Endodermal cell (in vitro differentiated cells): ENCODE data around the gene MACC1. TPM values are rescaled to one million over a fixed set of nuclear protein-coding genes. Genes with fewer than 3 reads are reported as not detected.

Experiments
- DNase-seq: peaks from one replicate; pipeline ENCODE4 v3.0.0-alpha.2; 2017
- H3K27ac ChIP-seq: 2 replicates; pipeline ENCODE4 v1.5.1; 2013; ENCODE audit warnings: mild to moderate bottlenecking, low read depth, low read length, moderate library complexity
- H3K27me3 ChIP-seq: 2 replicates; pipeline ENCODE4 v1.6.1; 2013; ENCODE audit warnings: mild to moderate bottlenecking, low read length, moderate library complexity; ENCODE audit not compliant: insufficient read depth, control insufficient read depth, poor library complexity, severe bottlenecking
- H3K36me3 ChIP-seq: 2 replicates; pipeline ENCODE4 v1.7.0; 2013; ENCODE audit warnings: mild to moderate bottlenecking, low read length, moderate library complexity; ENCODE audit not compliant: control insufficient read depth, insufficient read depth
- H3K4me1 ChIP-seq: one replicate; pipeline ENCODE4 v1.7.0; 2013; ENCODE audit warnings: low read length; ENCODE audit not compliant: control insufficient read depth, insufficient read depth
- H3K4me3 ChIP-seq: 2 replicates; pipeline ENCODE4 v1.5.1; 2013; ENCODE audit warnings: mild to moderate bottlenecking, low read length, moderate library complexity
- H3K9ac ChIP-seq: 2 replicates; pipeline ENCODE4 v1.6.1; 2013; ENCODE audit warnings: mild to moderate bottlenecking, low read length, moderate library complexity; ENCODE audit not compliant: poor library complexity, severe bottlenecking; ENCODE audit errors: extremely low read depth
- H3K9me3 ChIP-seq: 2 replicates; pipeline ENCODE4 v1.6.1; 2013; ENCODE audit warnings: mild to moderate bottlenecking, low read length, moderate library complexity; ENCODE audit not compliant: control insufficient read depth
- H3K27ac Mint-ChIP-seq: 2 replicates; pipeline ENCODE4 v1.8.0; 2020; ENCODE audit warnings: mixed read lengths
- H3K27me3 Mint-ChIP-seq: 2 replicates; pipeline ENCODE4 v1.8.0; 2021; ENCODE audit warnings: mild to moderate bottlenecking, mixed read lengths; ENCODE audit not compliant: insufficient read depth
- H3K36me3 Mint-ChIP-seq: 2 replicates; pipeline ENCODE4 v1.8.0; 2020; ENCODE audit warnings: low read depth, mixed read lengths
- H3K4me1 Mint-ChIP-seq: 2 replicates; pipeline ENCODE4 v1.8.0; 2020; ENCODE audit warnings: mixed read lengths
- H3K4me3 Mint-ChIP-seq: 2 replicates; pipeline ENCODE4 v1.8.0; 2020; ENCODE audit warnings: mild to moderate bottlenecking, moderate library complexity, mixed read lengths
- H3K9me3 Mint-ChIP-seq: 2 replicates; pipeline ENCODE4 v1.8.0; 2020; ENCODE audit warnings: mild to moderate bottlenecking, mixed read lengths
- CTCF ChIP-seq: fragments of 200-600 bp; sonication (generic); conservative IDR thresholded peaks from 2 replicates; pipeline ENCODE4 v1.5.0; 2021; ENCODE audit warnings: antibody characterized with exemption, mild to moderate bottlenecking
- WGBS, 2 experiments: methylation state at CpG; one replicate each; pipeline versions ENCODE4 v1.1.5 to v1.1.7; 2013; ENCODE audit warnings: missing lambda C conversion rate in 2 of 2, mixed read lengths in 1 of 2; ENCODE audit not compliant: insufficient coverage in 1 of 2, insufficient read length in 1 of 2; 5-methylcytosine and 5-hydroxymethylcytosine counted together
- total RNA-seq, 2 donors: library from RNA; stranded (reverse); fragmentation: NEBNext Ultra II Directional in 1 of 2; extraction: Animal tissue kit (Norgen Biotek cat#: 25700) in 1 of 2; gene quantifications; 2 replicates in 1 of 2; 3 replicates in 1 of 2; pipeline ENCODE4 v1.2.1, GENCODE V29; 2021

The MACC1 gene
- total RNA-seq, 2 donors from 2014 or later = 1.4 to 2.0 TPM

- peaks cover 44% of the 10 kb centered on the region for H3K4me1 Mint-ChIP-seq
- H3K4me3 Mint-ChIP-seq = no peak overlapping the region
- no peaks in the 10 kb centered on the region for H3K9me3 Mint-ChIP-seq
- WGBS, 2 experiments = 83 to 95% methylated on average over 1 of the region's 1 CpG
- no peak overlapping the region for H3K27ac ChIP-seq
- no peak for TF ChIP-seq CTCF
- no peak overlapping the region for H3K27ac Mint-ChIP-seq
- no peaks in the 10 kb centered on the region for H3K27me3 Mint-ChIP-seq
- peaks cover 9% of the 10 kb centered on the region for H3K4me1 ChIP-seq
- no peak for DNase-seq
- H3K27me3 ChIP-seq = no peaks in the 10 kb centered on the region
- H3K36me3 Mint-ChIP-seq = no peaks in the 10 kb centered on the region
- no peaks in the 10 kb centered on the region for H3K9me3 ChIP-seq
- no peak overlapping the region for H3K9ac ChIP-seq
- H3K36me3 ChIP-seq = no peaks in the 10 kb centered on the region
- H3K4me3 ChIP-seq = no peak overlapping the region
Observed at GRCh38 chr7:20216406-20217036, 663 bp downstream of the MACC1 start.

- H3K27me3 Mint-ChIP-seq = no peaks in the 10 kb centered on the region
- peaks cover 1% of the 10 kb centered on the region for H3K9me3 ChIP-seq
- peaks cover 35% of the 10 kb centered on the region for H3K4me1 Mint-ChIP-seq
- H3K27me3 ChIP-seq = no peaks in the 10 kb centered on the region
- H3K36me3 Mint-ChIP-seq = no peaks in the 10 kb centered on the region
- no peak for TF ChIP-seq CTCF
- H3K4me1 ChIP-seq = peaks cover 3% of the 10 kb centered on the region
- DNase-seq = no peak
- no peaks in the 10 kb centered on the region for H3K36me3 ChIP-seq
- H3K27ac ChIP-seq = no peak overlapping the region
- H3K9ac ChIP-seq = no peak overlapping the region
- no peak overlapping the region for H3K4me3 ChIP-seq
- 97% methylated on average over 3 of the region's 3 CpGs; no CpG with 5 or more reads in 1 of the 2 experiments for WGBS, 2 experiments
- no peak overlapping the region for H3K4me3 Mint-ChIP-seq
- H3K27ac Mint-ChIP-seq = no peak overlapping the region
- peaks cover 7% of the 10 kb centered on the region for H3K9me3 Mint-ChIP-seq
Observed at GRCh38 chr7:20214921-20215669, 2.1 kb downstream of the MACC1 start.

GRCh38 chr7:20214132-20214531 lies 3.1 kb downstream of the MACC1 start:
- H3K9me3 Mint-ChIP-seq = peaks cover 16% of the 10 kb centered on the region
- H3K9ac ChIP-seq = no peak overlapping the region

More at GRCh38 chr7:20214132-20214531, 3.1 kb downstream of the MACC1 start:
- Mint-ChIP-seq H3K27me3 (no peaks in the 10 kb centered on the region), H3K27ac (no peak overlapping the region), H3K4me1 (peaks cover 26% of the 10 kb centered on the region), H3K36me3 (peaks cover 5% of the 10 kb centered on the region), H3K4me3 (no peak overlapping the region)
- H3K36me3 ChIP-seq = no peaks in the 10 kb centered on the region
- peaks cover 2% of the 10 kb centered on the region for H3K4me1 ChIP-seq
- WGBS, 2 experiments = 93 to 100% methylated on average over 1 to 2 of the region's 2 CpGs
- peaks cover 11% of the 10 kb centered on the region for H3K9me3 ChIP-seq
- no peak for TF ChIP-seq CTCF
- no peak overlapping the region for H3K4me3 ChIP-seq
- DNase-seq = no peak
- H3K27me3 ChIP-seq = no peaks in the 10 kb centered on the region
- H3K27ac ChIP-seq = no peak overlapping the region
